ENCODE measurements around the gene GPC5.

- TF ChIP-seq CTCF (IDR thresholded peaks at IDR 0.05) = no peak
- no peak for TF ChIP-seq POLR2A (IDR thresholded peaks at IDR 0.05)
Observed at GRCh38 chr13:92320323-92320722, 921.9 kb downstream of the GPC5 start.
